ENCODE data around the gene GNB1L. TPM values are rescaled to one million over a fixed set of nuclear protein-coding genes. Genes with fewer than 3 reads are reported as not detected.
A peak's percentile ranks its signal among the peaks of the same experiment; 100 is the strongest.

The GNB1L gene
- total and polyA plus RNA-seq, 9 of the 15 experiments (the other 6 are each of a cell fraction or from before 2014, with no cell fraction given): 0.56 to 50.5 (median 10.2) TPM

- no peak for TF ChIP-seq ZNF785 (CRISPR knock-in tag; IDR thresholded peaks at IDR 0.05)
- TF ChIP-seq MAFF (IDR thresholded peaks at IDR 0.05; ENCODE audit: low read length): no peak
- TF ChIP-seq ZNF384 (IDR thresholded peaks at IDR 0.05; ENCODE audit: low read depth, low read length): no peak
- TF ChIP-seq PHF20 (IDR thresholded peaks at IDR 0.05; ENCODE audit: partially characterized antibody): no peak
- TF ChIP-seq PHTF2 (CRISPR knock-in tag; IDR thresholded peaks at IDR 0.05): no peak
- peak; percentile 18 for TF ChIP-seq TBP (optimal IDR thresholded peaks at IDR 0.05; ENCODE audit: low read depth, low read length)
- peak; percentile 83 for TF ChIP-seq ARID2 (IDR thresholded peaks at IDR 0.05)
- TF ChIP-seq ZNF197 (CRISPR knock-in tag; IDR thresholded peaks at IDR 0.05; ENCODE audit: low read depth): no peak
- no peak for TF ChIP-seq ATF2 (CRISPR knock-in tag; IDR thresholded peaks at IDR 0.05)
- peak; percentile 82 for TF ChIP-seq ZBTB40 (IDR thresholded peaks at IDR 0.05)
- no peak for TF ChIP-seq ZBTB40 (CRISPR knock-in tag; IDR thresholded peaks at IDR 0.05)
- TF ChIP-seq STAT5B (CRISPR knock-in tag; IDR thresholded peaks at IDR 0.05): 0 out of 2 replicates have a peak, but pooled peaks have one; percentile 13
- TF ChIP-seq TRIM25 (IDR thresholded peaks at IDR 0.05; ENCODE audit: borderline replicate concordance): peak; percentile 97
- TF ChIP-seq FOXA3 (CRISPR knock-in tag; conservative IDR thresholded peaks at IDR 0.05 in 1 of 2, IDR thresholded peaks at IDR 0.05 in 1 of 2): no peak
- TF ChIP-seq NUFIP1 (IDR thresholded peaks at IDR 0.05; ENCODE audit: partially characterized antibody): no peak
- no peak for TF ChIP-seq ZNF75A (CRISPR knock-in tag; IDR thresholded peaks at IDR 0.05)
- TF ChIP-seq NBN (IDR thresholded peaks at IDR 0.05; ENCODE audit: low read depth): peak; percentile 98
These were observed 94.4 kb downstream of the GNB1L start, which contains the start of gene TBX1 (continued) for GRCh38 chr22:19760058-19760950.
